Astrocyte (in vitro differentiated cells and primary cell): Measurements from ENCODE around the gene NFS1. TPM values are rescaled to one million over a fixed set of nuclear protein-coding genes. Genes with fewer than 3 reads are reported as not detected.
"Not testable (repeated sequence)": the region's sequence is repeated elsewhere in the genome, so short reads cannot be mapped to it uniquely, and the experiment has no call there.

Experiments used
- DNase-seq: peaks from one replicate; pipeline ENCODE4 v3.0.0-alpha.2; 2010; ENCODE audit warnings: low read depth
- FAIRE-seq: peaks from 2 replicates; lab custom pipeline; 2011; peaks lifted over from hg19 to GRCh38; lab: Jason Lieb, UNC
- H2AFZ ChIP-seq: 2 replicates; pipeline ENCODE4 v1.6.0; 2012; ENCODE audit warnings: low read depth, low read length, inconsistent platforms
- H3K27ac ChIP-seq: 2 replicates; pipeline ENCODE4 v1.5.1; 2011; ENCODE audit warnings: low read depth, low read length, inconsistent platforms
- H3K27me3 ChIP-seq: 2 replicates; pipeline ENCODE4 v1.6.0; 2011; ENCODE audit warnings: low read length, inconsistent platforms; ENCODE audit not compliant: insufficient read depth
- H3K36me3 ChIP-seq: 2 replicates; pipeline ENCODE4 v1.5.1; 2011; ENCODE audit warnings: low read length, inconsistent platforms; ENCODE audit not compliant: insufficient read depth
- H3K4me1 ChIP-seq: 2 replicates; pipeline ENCODE4 v1.5.1; 2011; ENCODE audit warnings: low read length, inconsistent platforms; ENCODE audit not compliant: insufficient read depth
- H3K4me2 ChIP-seq: 2 replicates; pipeline ENCODE4 v1.6.0; 2012; ENCODE audit warnings: low read length, inconsistent platforms
- H3K4me3 ChIP-seq: 2 replicates; pipeline ENCODE4 v1.5.1; 2011; ENCODE audit warnings: low read depth, mild to moderate bottlenecking, low read length, inconsistent platforms; ENCODE audit not compliant: insufficient read depth
- H3K79me2 ChIP-seq: 2 replicates; pipeline ENCODE4 v1.6.0; 2012; ENCODE audit warnings: mild to moderate bottlenecking, low read length, inconsistent platforms; ENCODE audit not compliant: insufficient read depth
- H3K9ac ChIP-seq: 2 replicates; pipeline ENCODE4 v1.6.0; 2012; ENCODE audit warnings: mild to moderate bottlenecking, low read length, inconsistent platforms
- H3K9me3 ChIP-seq: 2 replicates; pipeline ENCODE4 v1.5.1; 2012; ENCODE audit warnings: low read depth, mild to moderate bottlenecking, low read length, inconsistent platforms; ENCODE audit not compliant: insufficient read depth
- H4K20me1 ChIP-seq: 2 replicates; pipeline ENCODE4 v1.6.0; 2012; ENCODE audit warnings: low read length, inconsistent platforms; ENCODE audit not compliant: insufficient read depth
- H3K27ac Mint-ChIP-seq: one replicate; pipeline ENCODE4 v1.8.0; 2021; ENCODE audit warnings: mild to moderate bottlenecking, mixed read lengths; ENCODE audit not compliant: unreplicated experiment
- H3K27me3 Mint-ChIP-seq: one replicate; pipeline ENCODE4 v1.8.0; 2021; ENCODE audit warnings: low read depth, mixed read lengths; ENCODE audit not compliant: unreplicated experiment
- H3K36me3 Mint-ChIP-seq: one replicate; pipeline ENCODE4 v1.8.0; 2021; ENCODE audit warnings: low read depth, mixed read lengths; ENCODE audit not compliant: unreplicated experiment
- H3K4me1 Mint-ChIP-seq: one replicate; pipeline ENCODE4 v1.8.0; 2021; ENCODE audit warnings: low read depth, mixed read lengths; ENCODE audit not compliant: unreplicated experiment
- H3K4me3 Mint-ChIP-seq: one replicate; pipeline ENCODE4 v1.8.0; 2021; ENCODE audit warnings: mild to moderate bottlenecking, moderate library complexity, mixed read lengths; ENCODE audit not compliant: unreplicated experiment
- H3K9me3 Mint-ChIP-seq: one replicate; pipeline ENCODE4 v1.8.0; 2021; ENCODE audit warnings: mild to moderate bottlenecking, mixed read lengths; ENCODE audit not compliant: unreplicated experiment
- EZH2 ChIP-seq: IDR thresholded peaks from 2 replicates; pipeline ENCODE4 v1.6.1; 2012; ENCODE audit warnings: mild to moderate bottlenecking, low read length, inconsistent platforms; ENCODE audit not compliant: insufficient read depth
- total RNA-seq: library from RNA; stranded (reverse); gene quantifications from 2 replicates; pipeline ENCODE4 v1.2.1, GENCODE V29; 2021
- TF ChIP-seq, protein P1 (sequence below): IDR thresholded peaks from 2 replicates; pipeline ENCODE4 v1.5.1; 2011; ENCODE audit warnings: low read depth, mild to moderate bottlenecking, inconsistent platforms, low read length, moderate library complexity; ENCODE audit not compliant: insufficient read depth

Gene NFS1
- total RNA-seq, 1 donor from 2014 or later: 30.3 TPM

DNA sequence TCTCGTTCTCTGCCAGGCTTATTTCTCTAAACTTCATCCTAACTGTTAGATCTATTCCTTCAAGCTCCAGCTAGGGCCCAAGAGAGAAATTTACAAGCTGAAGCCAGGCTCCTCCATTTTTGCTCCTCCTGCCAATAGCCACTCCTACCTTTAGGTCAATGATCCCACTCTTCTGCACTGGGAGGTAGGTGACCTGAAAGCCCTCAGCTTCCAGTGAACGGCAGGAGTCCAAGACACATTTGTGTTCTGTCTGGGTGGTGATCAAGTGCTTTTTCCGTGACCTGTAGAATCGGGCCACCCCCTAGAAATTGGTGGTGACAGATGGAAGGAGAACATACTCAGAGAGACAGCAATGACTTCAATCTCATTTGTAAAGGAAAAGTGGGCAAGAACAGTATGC, 8.9 kb downstream of the NFS1 start:
- no peak overlapping the region for H3K4me3 Mint-ChIP-seq
- Histone ChIP-seq H3K27ac (no peak overlapping the region), H3K9me3 (no peaks in the 10 kb centered on the region), H3K79me2 (no peaks in the 10 kb centered on the region), H4K20me1 (no peaks in the 10 kb centered on the region), H3K4me3 (no peak overlapping the region), H2AFZ (no peak overlapping the region), H3K4me2 (no peak overlapping the region), H3K4me1 (no peaks in the 10 kb centered on the region), H3K27me3 (no peaks in the 10 kb centered on the region), H3K9ac (no peak overlapping the region), H3K36me3 (peaks cover 7% of the 10 kb centered on the region)
- no peaks in the 10 kb centered on the region for H3K4me1 Mint-ChIP-seq
- peaks cover 22% of the 10 kb centered on the region for H3K36me3 Mint-ChIP-seq
- TF ChIP-seq EZH2: no peak
- TF ChIP-seq, protein P1, sequence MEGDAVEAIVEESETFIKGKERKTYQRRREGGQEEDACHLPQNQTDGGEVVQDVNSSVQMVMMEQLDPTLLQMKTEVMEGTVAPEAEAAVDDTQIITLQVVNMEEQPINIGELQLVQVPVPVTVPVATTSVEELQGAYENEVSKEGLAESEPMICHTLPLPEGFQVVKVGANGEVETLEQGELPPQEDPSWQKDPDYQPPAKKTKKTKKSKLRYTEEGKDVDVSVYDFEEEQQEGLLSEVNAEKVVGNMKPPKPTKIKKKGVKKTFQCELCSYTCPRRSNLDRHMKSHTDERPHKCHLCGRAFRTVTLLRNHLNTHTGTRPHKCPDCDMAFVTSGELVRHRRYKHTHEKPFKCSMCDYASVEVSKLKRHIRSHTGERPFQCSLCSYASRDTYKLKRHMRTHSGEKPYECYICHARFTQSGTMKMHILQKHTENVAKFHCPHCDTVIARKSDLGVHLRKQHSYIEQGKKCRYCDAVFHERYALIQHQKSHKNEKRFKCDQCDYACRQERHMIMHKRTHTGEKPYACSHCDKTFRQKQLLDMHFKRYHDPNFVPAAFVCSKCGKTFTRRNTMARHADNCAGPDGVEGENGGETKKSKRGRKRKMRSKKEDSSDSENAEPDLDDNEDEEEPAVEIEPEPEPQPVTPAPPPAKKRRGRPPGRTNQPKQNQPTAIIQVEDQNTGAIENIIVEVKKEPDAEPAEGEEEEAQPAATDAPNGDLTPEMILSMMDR: no peak
- H3K27ac Mint-ChIP-seq: no peak overlapping the region
- DNase-seq (no peak), FAIRE-seq (no peak)
- no peaks in the 10 kb centered on the region for H3K27me3 Mint-ChIP-seq
- no peaks in the 10 kb centered on the region for H3K9me3 Mint-ChIP-seq

DNA sequence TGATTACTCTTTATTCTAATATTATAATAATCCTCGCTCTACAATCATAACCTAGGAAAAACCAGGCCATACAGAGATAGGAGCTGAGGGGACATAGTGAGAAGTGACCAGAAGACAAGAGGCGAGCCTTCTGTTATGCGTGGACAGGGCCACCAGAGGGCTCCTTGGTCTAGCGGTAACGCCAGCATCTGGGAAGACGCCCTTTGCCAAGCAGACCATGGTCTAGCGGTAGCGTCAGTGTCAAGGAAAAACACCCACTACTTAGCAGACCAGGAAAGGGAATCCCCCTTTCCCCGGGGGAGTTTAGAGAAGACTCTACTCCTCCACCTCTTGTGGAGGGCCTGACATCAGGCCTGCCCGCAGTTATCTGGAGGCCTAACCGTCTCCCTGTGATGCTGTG, 12.3 kb downstream of the NFS1 start:
- not testable (repeated sequence) for H3K4me1 ChIP-seq, H3K27ac ChIP-seq, H3K27me3 Mint-ChIP-seq, H3K9ac ChIP-seq, H3K27ac Mint-ChIP-seq, H4K20me1 ChIP-seq, H3K4me2 ChIP-seq, H3K9me3 Mint-ChIP-seq, H2AFZ ChIP-seq, H3K27me3 ChIP-seq, H3K36me3 ChIP-seq, H3K4me3 Mint-ChIP-seq, H3K79me2 ChIP-seq, H3K4me1 Mint-ChIP-seq, DNase-seq, FAIRE-seq, H3K4me3 ChIP-seq, H3K9me3 ChIP-seq
- peaks cover 16% of the 10 kb centered on the region for H3K36me3 Mint-ChIP-seq

DNA sequence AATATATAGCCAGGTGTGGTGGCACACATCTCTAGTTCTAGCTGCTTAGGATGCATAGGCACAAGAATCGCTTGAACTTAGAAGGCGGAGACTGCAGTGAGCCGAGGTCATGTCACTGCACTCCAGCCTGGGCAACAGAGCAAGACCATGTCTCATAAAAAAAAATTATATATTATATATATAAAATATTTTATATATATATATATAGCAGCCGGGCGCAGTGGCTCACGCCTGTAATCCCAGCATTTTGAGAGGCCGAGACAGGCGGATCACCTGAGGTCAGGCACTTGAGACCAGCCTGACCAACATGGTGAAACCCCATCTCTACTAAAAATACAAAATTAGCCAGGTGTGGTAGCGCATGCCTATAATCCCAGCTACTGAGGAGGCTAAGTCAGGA, 13.8 kb downstream of the NFS1 start:
- H3K9me3 Mint-ChIP-seq, H3K27ac ChIP-seq, H3K4me2 ChIP-seq, H3K27ac Mint-ChIP-seq, H4K20me1 ChIP-seq, H3K36me3 ChIP-seq, H3K4me1 ChIP-seq, H3K27me3 Mint-ChIP-seq, H3K4me3 Mint-ChIP-seq, H3K4me3 ChIP-seq, DNase-seq, H3K9ac ChIP-seq, H3K79me2 ChIP-seq, H3K4me1 Mint-ChIP-seq, FAIRE-seq, H3K9me3 ChIP-seq, H3K27me3 ChIP-seq, H2AFZ ChIP-seq: not testable (repeated sequence)
- H3K36me3 Mint-ChIP-seq: peaks cover 19% of the 10 kb centered on the region

DNA sequence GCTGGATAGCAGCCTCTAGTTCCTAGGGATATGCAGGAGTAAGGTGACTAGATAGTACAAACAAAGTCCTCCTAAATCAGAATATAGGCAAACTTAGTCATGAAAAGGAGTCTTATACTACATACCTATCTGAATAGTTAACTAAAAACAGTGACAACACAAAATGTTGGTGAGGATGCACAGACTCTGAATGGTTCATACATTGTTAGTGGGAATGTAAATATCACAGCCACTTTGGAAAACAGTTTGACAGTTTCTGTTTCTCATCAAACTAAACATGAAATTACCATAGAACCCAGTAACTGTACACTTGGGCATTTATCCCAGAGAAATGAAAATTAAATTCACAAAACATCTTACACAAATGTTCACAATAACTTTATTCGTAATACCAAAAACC, 17.2 kb downstream of the NFS1 start:
- Histone ChIP-seq H3K79me2 (no peaks in the 10 kb centered on the region), H3K9ac (no peak overlapping the region), H3K4me1 (no peaks in the 10 kb centered on the region), H3K9me3 (no peaks in the 10 kb centered on the region), H2AFZ (no peak overlapping the region), H4K20me1 (no peaks in the 10 kb centered on the region), H3K4me3 (no peak overlapping the region), H3K27me3 (no peaks in the 10 kb centered on the region), H3K27ac (no peak overlapping the region), H3K36me3 (peaks cover 6% of the 10 kb centered on the region), H3K4me2 (no peak overlapping the region)
- Mint-ChIP-seq H3K27ac (no peak overlapping the region), H3K36me3 (peaks cover 8% of the 10 kb centered on the region), H3K4me3 (no peak overlapping the region), H3K9me3 (no peaks in the 10 kb centered on the region), H3K27me3 (no peaks in the 10 kb centered on the region), H3K4me1 (no peaks in the 10 kb centered on the region)
- DNase-seq (no peak), FAIRE-seq (no peak)
- no peak for TF ChIP-seq EZH2
- TF ChIP-seq, protein P1: no peak
